Ishikawa (cell line): ENCODE data around the gene TMEM186.

Source experiments
- CEBPB ChIP-seq: IDR thresholded peaks from 2 replicates; pipeline ENCODE4 v1.6.1; 2012
- CREB1 ChIP-seq: IDR thresholded peaks from 2 replicates; pipeline ENCODE4 v1.6.1; 2012; ENCODE audit warnings: low read depth
- EGR1 ChIP-seq: IDR thresholded peaks from 2 replicates; pipeline ENCODE4 v1.6.1; 2012
- EP300 ChIP-seq: IDR thresholded peaks from 2 replicates; pipeline ENCODE4 v1.6.1; 2012; ENCODE audit warnings: borderline replicate concordance
- FOXM1 ChIP-seq: IDR thresholded peaks from 2 replicates; pipeline ENCODE4 v1.6.1; 2012; ENCODE audit warnings: low read depth, borderline replicate concordance
- NFIC ChIP-seq: IDR thresholded peaks from 2 replicates; pipeline ENCODE4 v1.6.1; 2012
- RAD21 ChIP-seq: IDR thresholded peaks from 2 replicates; pipeline ENCODE4 v1.6.1; 2012; ENCODE audit warnings: low read depth
- TAF1 ChIP-seq: IDR thresholded peaks from 2 replicates; pipeline ENCODE4 v1.6.1; 2012; ENCODE audit warnings: low read depth, mild to moderate bottlenecking
- TCF12 ChIP-seq: IDR thresholded peaks from 2 replicates; pipeline ENCODE4 v1.6.1; 2012; ENCODE audit warnings: low read depth
- TEAD4 ChIP-seq: IDR thresholded peaks from 2 replicates; pipeline ENCODE4 v1.6.1; 2012
- YY1 ChIP-seq: IDR thresholded peaks from 2 replicates; pipeline ENCODE4 v1.6.1; 2012; ENCODE audit warnings: low read depth
- ZBTB7A ChIP-seq: IDR thresholded peaks from 2 replicates; pipeline ENCODE4 v1.6.1; 2012; ENCODE audit warnings: low read depth
- TF ChIP-seq, protein P1 (sequence below): IDR thresholded peaks from 2 replicates; pipeline ENCODE4 v1.6.1; 2012; ENCODE audit warnings: low read depth, mild to moderate bottlenecking
- TF ChIP-seq, protein P2 (sequence below): IDR thresholded peaks from 2 replicates; pipeline ENCODE4 v1.6.1; 2012
- TF ChIP-seq, protein P3 (sequence below): IDR thresholded peaks from 2 replicates; pipeline ENCODE4 v1.6.1; 2012

The TMEM186 gene

DNA sequence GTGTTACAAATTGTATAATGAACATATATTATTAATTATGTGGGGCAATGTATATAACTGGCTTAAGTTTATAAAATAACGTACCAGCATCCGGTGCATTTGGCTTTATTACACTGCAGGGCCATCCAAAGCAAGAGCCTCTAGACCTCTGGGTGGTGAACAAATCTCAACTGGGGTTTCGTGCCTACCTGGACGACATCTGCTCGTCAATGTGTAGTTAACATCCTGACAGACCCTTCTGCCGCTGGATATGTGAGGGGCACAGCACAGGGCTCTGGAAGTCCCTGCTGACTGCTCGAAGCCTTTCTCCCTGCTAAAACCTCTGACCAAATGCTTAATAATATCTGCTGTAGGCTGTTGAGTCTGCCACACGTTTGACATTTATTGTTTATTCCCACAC lies 2.3 kb downstream of the TMEM186 start:
- TF ChIP-seq CREB1 (no peak), FOXM1 (no peak), YY1 (no peak)

DNA sequence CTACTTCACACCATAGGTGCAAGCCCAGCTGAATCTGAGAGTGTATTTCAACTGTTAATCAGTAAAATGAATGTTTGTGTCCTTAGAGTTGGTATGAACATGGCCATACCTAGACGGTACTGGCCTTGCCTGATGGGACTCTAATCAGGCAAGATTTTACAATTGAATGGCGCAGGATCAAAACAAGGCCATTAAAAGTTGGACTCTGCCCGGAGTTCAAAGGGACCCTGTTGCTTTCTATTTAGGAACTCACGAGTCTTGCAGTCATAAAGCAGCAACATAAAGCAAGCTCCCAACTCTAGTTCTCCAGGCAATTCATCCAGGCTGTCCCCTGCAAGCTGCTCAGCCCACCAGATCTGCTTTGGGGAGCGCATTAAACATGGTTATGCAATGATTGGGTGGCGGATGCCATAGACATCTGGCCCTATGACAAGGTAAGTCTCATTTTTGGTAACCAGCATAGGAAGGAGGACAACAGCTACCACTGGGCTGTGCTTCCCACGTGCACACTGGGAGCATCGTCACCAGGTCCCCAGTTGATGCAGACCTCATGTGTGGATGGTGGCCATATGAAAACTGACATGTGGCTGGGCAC lies 8.8 kb downstream of the TMEM186 start:
- TF ChIP-seq, protein P1, sequence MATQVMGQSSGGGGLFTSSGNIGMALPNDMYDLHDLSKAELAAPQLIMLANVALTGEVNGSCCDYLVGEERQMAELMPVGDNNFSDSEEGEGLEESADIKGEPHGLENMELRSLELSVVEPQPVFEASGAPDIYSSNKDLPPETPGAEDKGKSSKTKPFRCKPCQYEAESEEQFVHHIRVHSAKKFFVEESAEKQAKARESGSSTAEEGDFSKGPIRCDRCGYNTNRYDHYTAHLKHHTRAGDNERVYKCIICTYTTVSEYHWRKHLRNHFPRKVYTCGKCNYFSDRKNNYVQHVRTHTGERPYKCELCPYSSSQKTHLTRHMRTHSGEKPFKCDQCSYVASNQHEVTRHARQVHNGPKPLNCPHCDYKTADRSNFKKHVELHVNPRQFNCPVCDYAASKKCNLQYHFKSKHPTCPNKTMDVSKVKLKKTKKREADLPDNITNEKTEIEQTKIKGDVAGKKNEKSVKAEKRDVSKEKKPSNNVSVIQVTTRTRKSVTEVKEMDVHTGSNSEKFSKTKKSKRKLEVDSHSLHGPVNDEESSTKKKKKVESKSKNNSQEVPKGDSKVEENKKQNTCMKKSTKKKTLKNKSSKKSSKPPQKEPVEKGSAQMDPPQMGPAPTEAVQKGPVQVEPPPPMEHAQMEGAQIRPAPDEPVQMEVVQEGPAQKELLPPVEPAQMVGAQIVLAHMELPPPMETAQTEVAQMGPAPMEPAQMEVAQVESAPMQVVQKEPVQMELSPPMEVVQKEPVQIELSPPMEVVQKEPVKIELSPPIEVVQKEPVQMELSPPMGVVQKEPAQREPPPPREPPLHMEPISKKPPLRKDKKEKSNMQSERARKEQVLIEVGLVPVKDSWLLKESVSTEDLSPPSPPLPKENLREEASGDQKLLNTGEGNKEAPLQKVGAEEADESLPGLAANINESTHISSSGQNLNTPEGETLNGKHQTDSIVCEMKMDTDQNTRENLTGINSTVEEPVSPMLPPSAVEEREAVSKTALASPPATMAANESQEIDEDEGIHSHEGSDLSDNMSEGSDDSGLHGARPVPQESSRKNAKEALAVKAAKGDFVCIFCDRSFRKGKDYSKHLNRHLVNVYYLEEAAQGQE = no peak
- TF ChIP-seq CREB1 (no peak), YY1 (no peak), FOXM1 (no peak), CEBPB (no peak), TCF12 (no peak), RAD21 (no peak), ZBTB7A (no peak), TAF1 (no peak)
- TF ChIP-seq, protein P2, sequence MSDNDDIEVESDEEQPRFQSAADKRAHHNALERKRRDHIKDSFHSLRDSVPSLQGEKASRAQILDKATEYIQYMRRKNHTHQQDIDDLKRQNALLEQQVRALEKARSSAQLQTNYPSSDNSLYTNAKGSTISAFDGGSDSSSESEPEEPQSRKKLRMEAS = no peak
- TF ChIP-seq, protein P3, sequence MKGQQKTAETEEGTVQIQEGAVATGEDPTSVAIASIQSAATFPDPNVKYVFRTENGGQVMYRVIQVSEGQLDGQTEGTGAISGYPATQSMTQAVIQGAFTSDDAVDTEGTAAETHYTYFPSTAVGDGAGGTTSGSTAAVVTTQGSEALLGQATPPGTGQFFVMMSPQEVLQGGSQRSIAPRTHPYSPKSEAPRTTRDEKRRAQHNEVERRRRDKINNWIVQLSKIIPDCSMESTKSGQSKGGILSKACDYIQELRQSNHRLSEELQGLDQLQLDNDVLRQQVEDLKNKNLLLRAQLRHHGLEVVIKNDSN = no peak

DNA sequence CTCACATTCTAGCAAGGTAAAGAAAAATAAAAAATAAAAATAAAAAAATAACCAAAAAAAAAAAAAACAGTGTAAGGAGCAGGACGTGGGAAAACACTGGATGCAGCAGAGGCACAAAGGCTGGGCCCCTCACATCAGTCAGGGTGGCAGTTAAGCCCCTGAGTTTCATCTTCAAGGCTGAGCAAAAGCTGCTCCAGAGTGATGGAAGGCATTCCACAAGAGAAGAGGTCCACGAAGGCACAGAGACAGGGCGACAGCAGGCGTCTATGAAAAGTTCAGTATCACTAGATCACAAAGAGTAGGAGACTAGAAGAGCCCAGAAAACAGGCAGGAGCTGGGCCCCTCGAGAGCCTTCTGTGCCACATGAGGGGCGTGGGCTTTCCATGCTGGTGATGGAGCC lies 12.0 kb downstream of the TMEM186 start:
- TF ChIP-seq TAF1 (no peak), CREB1 (no peak), EP300 (no peak), ZBTB7A (no peak), RAD21 (no peak), CEBPB (no peak), FOXM1 (no peak), TCF12 (no peak), NFIC (no peak), YY1 (no peak), TEAD4 (no peak), EGR1 (no peak)
- TF ChIP-seq, protein P1 = no peak
- TF ChIP-seq, protein P3 = no peak
- TF ChIP-seq, protein P2 = no peak

DNA sequence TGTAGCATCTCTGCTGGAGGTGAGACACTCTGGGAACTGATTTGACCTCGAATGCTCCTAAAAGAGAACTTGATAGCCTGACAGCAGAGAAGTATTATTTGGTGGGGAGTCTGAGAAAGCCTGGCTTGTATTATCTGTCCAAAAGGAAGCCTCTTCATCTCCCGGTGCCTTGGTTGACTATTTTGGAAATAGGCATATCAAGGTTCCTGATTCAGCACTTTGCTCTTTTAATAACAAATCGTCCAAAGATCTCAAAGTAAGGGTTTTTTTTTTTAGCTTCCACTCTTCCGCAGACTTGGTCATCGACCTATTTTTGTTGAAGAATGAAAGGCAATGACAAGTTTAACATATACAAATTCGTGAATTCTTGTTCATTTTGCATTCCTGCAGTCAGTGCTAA lies 14.8 kb downstream of the TMEM186 start:
- TF ChIP-seq FOXM1 (no peak), EGR1 (no peak), RAD21 (no peak), TAF1 (no peak), CREB1 (no peak), NFIC (no peak), CEBPB (no peak), TCF12 (no peak), TEAD4 (no peak), EP300 (no peak), ZBTB7A (no peak), YY1 (no peak)
- TF ChIP-seq, protein P2 = no peak
- TF ChIP-seq, protein P1 = no peak
- TF ChIP-seq, protein P3 = no peak
